Lung (tissue), 12 donors: ENCODE measurements around the gene MYOD1. TPM values are rescaled to one million over a fixed set of nuclear protein-coding genes. Genes with fewer than 3 reads are reported as not detected.

Source experiments
- ATAC-seq: fragments of 200-7000 bp; cut with Tn5 transposase; one replicate; pipeline ENCODE4 v1.9.1; 2020; ENCODE audit warnings: moderate number of reproducible peaks; ENCODE audit not compliant: insufficient read depth, low FRiP score
- DNase-seq, 3 donors: peaks; one replicate each; pipeline ENCODE4 v3.0.0-alpha.2; 2013 to 2017
- H3K27ac ChIP-seq, 2 donors: one replicate each; pipeline ENCODE4 v1.5.1; 2013; ENCODE audit warnings: mild to moderate bottlenecking in 2 of 2, moderate library complexity in 2 of 2, control low read depth in 1 of 2, inconsistent platforms in 1 of 2, low read depth in 1 of 2, low read length in 1 of 2
- H3K27me3 ChIP-seq, 3 donors: one replicate each; pipeline ENCODE4 v1.5.1; 2013; ENCODE audit warnings: low read length in 2 of 3; ENCODE audit not compliant: control insufficient read depth in 3 of 3, insufficient read depth in 3 of 3
- H3K36me3 ChIP-seq, 4 donors: one replicate each; pipeline ENCODE4 v1.5.1; 2013; ENCODE audit warnings: low read length in 4 of 4, mild to moderate bottlenecking in 1 of 4, moderate library complexity in 1 of 4; ENCODE audit not compliant: control insufficient read depth in 4 of 4, insufficient read depth in 4 of 4
- H3K4me1 ChIP-seq, 5 donors: one replicate each; pipeline ENCODE4 v1.5.1; 2013; ENCODE audit warnings: low read length in 5 of 5, mild to moderate bottlenecking in 2 of 5, moderate library complexity in 1 of 5; ENCODE audit not compliant: control insufficient read depth in 5 of 5, insufficient read depth in 5 of 5
- H3K4me3 ChIP-seq: one replicate; pipeline ENCODE4 v1.5.1; 2013; ENCODE audit warnings: mild to moderate bottlenecking, control low read depth, moderate library complexity
- H3K9ac ChIP-seq, 2 donors: one replicate each; pipeline ENCODE4 v1.5.1; 2013; ENCODE audit warnings: low read length in 2 of 2, control low read depth in 1 of 2; ENCODE audit not compliant: insufficient read depth in 1 of 2
- H3K9me3 ChIP-seq, 4 donors: one replicate each; pipeline ENCODE4 v1.5.1; 2013; ENCODE audit warnings: low read length in 3 of 4, mild to moderate bottlenecking in 1 of 4, moderate library complexity in 1 of 4; ENCODE audit not compliant: control insufficient read depth in 4 of 4, insufficient read depth in 3 of 4
- WGBS, 2 donors: extraction: QIAGEN DNeasy Blood & Tissue Kit; methylation state at CpG; one replicate each; pipeline ENCODE4 v1.1.7; 2013; 5-methylcytosine and 5-hydroxymethylcytosine counted together
- polyA plus RNA-seq, 2 donors: library from polyadenylated mRNA; stranded (reverse); fragments of 200-250 nt; gene quantifications; one replicate each; pipeline ENCODE4 v1.2.1, GENCODE V29; 2013
- total RNA-seq, 2 donors: library from RNA; depleted of rRNA in 1 of 2; stranded (reverse); fragments of >200 nt in 1 of 2; gene quantifications; one replicate each; pipeline ENCODE4 v1.2.1, GENCODE V29; 2014 to 2021
- TF ChIP-seq, protein P1 (sequence below): IDR thresholded peaks from 2 replicates; pipeline ENCODE4 v1.5.1; 2012; ENCODE audit warnings: mild to moderate bottlenecking; ENCODE audit errors: control extremely low read depth, extremely low read depth
- donor health status: control.
- donor health status: control.
- donor health status: Bipolar disorder and iron deficiency.
- donor health status: healthy.
- donor health status: DM: yes; HTN: yes; CAD: no.

Gene MYOD1
- total and polyA plus RNA-seq, 4 donors, result not detected

DNA sequence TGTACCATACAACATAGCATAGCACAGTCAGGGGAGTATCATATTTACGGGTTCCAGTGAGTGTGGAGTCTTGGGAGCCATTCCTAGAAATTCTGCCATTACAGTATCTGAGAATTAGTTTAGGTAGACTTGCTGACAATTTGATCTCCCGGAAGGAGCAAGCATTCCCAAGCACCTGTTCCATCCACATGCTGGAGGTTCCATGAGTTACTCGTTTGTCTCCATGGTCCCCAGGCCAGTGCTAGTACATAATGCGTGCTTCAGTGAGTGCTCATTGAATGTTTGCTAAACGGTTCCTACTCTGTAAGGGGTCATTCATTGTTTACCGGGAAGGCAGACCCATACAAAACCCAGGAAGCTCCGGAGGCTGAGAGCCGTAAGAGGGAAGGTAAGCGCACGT is 27.4 kb upstream of the MYOD1 start:
- H3K27me3 ChIP-seq, result peaks cover 14 to 55% (median 32%) of the 10 kb centered on the region in 3 donors
- H3K9ac ChIP-seq, result no peak overlapping the region
- no peak overlapping the region for H3K4me3 ChIP-seq
- peaks cover 0 to 5% (median 0%) of the 10 kb centered on the region in 4 donors for H3K9me3 ChIP-seq
- TF ChIP-seq, protein P1, sequence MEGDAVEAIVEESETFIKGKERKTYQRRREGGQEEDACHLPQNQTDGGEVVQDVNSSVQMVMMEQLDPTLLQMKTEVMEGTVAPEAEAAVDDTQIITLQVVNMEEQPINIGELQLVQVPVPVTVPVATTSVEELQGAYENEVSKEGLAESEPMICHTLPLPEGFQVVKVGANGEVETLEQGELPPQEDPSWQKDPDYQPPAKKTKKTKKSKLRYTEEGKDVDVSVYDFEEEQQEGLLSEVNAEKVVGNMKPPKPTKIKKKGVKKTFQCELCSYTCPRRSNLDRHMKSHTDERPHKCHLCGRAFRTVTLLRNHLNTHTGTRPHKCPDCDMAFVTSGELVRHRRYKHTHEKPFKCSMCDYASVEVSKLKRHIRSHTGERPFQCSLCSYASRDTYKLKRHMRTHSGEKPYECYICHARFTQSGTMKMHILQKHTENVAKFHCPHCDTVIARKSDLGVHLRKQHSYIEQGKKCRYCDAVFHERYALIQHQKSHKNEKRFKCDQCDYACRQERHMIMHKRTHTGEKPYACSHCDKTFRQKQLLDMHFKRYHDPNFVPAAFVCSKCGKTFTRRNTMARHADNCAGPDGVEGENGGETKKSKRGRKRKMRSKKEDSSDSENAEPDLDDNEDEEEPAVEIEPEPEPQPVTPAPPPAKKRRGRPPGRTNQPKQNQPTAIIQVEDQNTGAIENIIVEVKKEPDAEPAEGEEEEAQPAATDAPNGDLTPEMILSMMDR, result no peak
- no peak overlapping the region for H3K27ac ChIP-seq
- H3K36me3 ChIP-seq, result no peaks in the 10 kb centered on the region
- DNase-seq (no peak), ATAC-seq (no peak)
- 51 to 65% methylated on average over 10 of the region's 10 CpGs for WGBS, 2 donors
- no peaks in the 10 kb centered on the region for H3K4me1 ChIP-seq

DNA sequence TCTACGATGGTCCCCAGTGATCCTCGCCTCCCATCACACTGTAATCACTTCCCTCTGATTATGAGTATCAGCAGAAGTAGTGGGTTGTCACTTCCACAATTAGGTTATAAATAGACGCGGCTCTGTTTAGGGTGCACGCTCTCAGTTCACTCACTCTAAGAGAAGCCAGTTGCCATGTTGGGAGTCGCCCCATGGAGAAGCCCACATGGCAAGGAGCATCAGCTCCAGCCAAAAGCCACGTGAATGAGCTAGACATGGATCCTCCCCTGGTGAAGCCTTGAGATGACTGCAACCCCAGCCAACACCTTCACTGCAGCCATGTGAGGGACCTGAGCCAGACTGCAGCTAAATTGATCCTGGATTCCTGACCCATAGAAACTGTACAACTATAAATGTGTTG is 26.4 kb upstream of the MYOD1 start:
- H3K9ac ChIP-seq, result no peak overlapping the region
- TF ChIP-seq, protein P1, result no peak
- no peaks in the 10 kb centered on the region for H3K4me1 ChIP-seq
- no peak overlapping the region for H3K27ac ChIP-seq
- peaks cover 14 to 60% (median 32%) of the 10 kb centered on the region in 3 donors for H3K27me3 ChIP-seq
- H3K4me3 ChIP-seq, result no peak overlapping the region
- DNase-seq (no peak), ATAC-seq (no peak)
- WGBS, 2 donors, result 67 to 68% methylated on average over 7 of the region's 7 CpGs
- H3K36me3 ChIP-seq, result no peaks in the 10 kb centered on the region
- H3K9me3 ChIP-seq, result peaks cover 0 to 5% (median 0%) of the 10 kb centered on the region in 4 donors

DNA sequence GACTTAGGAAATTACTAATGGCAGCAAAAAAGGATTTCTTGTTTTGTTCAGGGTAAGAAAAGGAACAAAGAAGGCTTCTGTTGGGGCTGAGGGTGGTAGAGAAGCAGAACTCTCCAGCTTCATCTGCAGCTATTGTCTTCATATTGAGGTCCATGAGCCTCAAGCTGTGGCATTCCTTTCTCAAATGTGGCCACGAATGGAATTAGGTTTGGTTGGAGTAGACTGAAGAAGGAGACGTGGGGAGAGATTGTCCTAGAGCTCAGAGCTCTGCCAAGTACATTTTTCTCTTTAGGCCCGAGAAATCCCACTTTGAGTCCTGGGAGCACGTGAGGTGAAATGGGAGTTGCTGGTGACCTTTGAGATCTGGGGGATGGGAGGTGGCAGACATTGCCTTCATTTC is 25.8 kb upstream of the MYOD1 start:
- Histone ChIP-seq H3K9me3 (peaks cover 0 to 2% (median 0%) of the 10 kb centered on the region in 4 donors), H3K27me3 (peaks cover 14 to 64% (median 32%) of the 10 kb centered on the region in 3 donors), H3K27ac (no peak overlapping the region), H3K9ac (no peak overlapping the region), H3K4me3 (no peak overlapping the region), H3K4me1 (no peaks in the 10 kb centered on the region), H3K36me3 (no peaks in the 10 kb centered on the region)
- 69 to 75% methylated on average over 4 of the region's 4 CpGs for WGBS, 2 donors
- TF ChIP-seq, protein P1, result no peak
- DNase-seq (no peak), ATAC-seq (no peak)
